PC-3 (cell line): ENCODE results near the gene KIR2DL3. TPM values are rescaled to one million over a fixed set of nuclear protein-coding genes. Genes with fewer than 3 reads are reported as not detected.
A peak's percentile ranks its signal among the peaks of the same experiment; 100 is the strongest.
"Not testable (repeated sequence)": the region's sequence is repeated elsewhere in the genome, so short reads cannot be mapped to it uniquely, and the experiment has no call there.

ENCODE experiments used
- ATAC-seq: fragments of 200-7000 bp; cut with Tn5 transposase; 2 replicates; pipeline ENCODE4 v1.9.1; 2020; ENCODE audit warnings: mild to moderate bottlenecking, moderate library complexity
- BruUV-seq: library from RNA; stranded (reverse); fragments of 400-500 nt; replicated peaks from 2 replicates; lab custom pipeline; 2021; lab: Mats Ljungman, UMichigan
- CTCF ChIA-PET: fragments of 300-600 bp; sonication (Branson Sonifier 250); formaldehyde crosslinking; loops from one replicate; lab custom pipeline; 2022; ENCODE audit warnings: antibody characterized with exemption; lab: Charles Lee
- POLR2A ChIA-PET: fragments of 300-600 bp; sonication (Branson Sonifier 250); formaldehyde crosslinking; loops from one replicate; lab custom pipeline; 2022; ENCODE audit warnings: antibody characterized with exemption; ENCODE audit not compliant: unreplicated experiment; lab: Charles Lee
- DNase-seq: peaks from one replicate; pipeline ENCODE4 v3.0.0-alpha.2; 2015
- H2AFZ ChIP-seq: fragments of 300-600 bp; sonication (generic); 2 replicates; pipeline ENCODE4 v1.6.0; 2016; ENCODE audit warnings: antibody characterized with exemption, low read length
- H3F3A ChIP-seq: fragments of 300-600 bp; sonication (generic); one replicate; pipeline ENCODE4 v1.6.0; 2017; ENCODE audit warnings: antibody characterized with exemption, low read length, control low read depth, mild to moderate bottlenecking; ENCODE audit not compliant: unreplicated experiment
- H3K27ac ChIP-seq: fragments of 300-600 bp; sonication (generic); 2 replicates; pipeline ENCODE4 v1.5.1; 2016; ENCODE audit warnings: mild to moderate bottlenecking, low read length
- H3K27me3 ChIP-seq: fragments of 300-600 bp; sonication (generic); 2 replicates; pipeline ENCODE4 v1.6.1; 2016; ENCODE audit warnings: low read length, mixed read lengths
- H3K36me3 ChIP-seq: fragments of 300-600 bp; sonication (generic); 2 replicates; pipeline ENCODE4 v1.6.1; 2016; ENCODE audit warnings: low read depth, mixed run types, low read length, mixed read lengths
- H3K4me1 ChIP-seq: fragments of 300-600 bp; sonication (generic); 2 replicates; pipeline ENCODE4 v1.5.1; 2016; ENCODE audit warnings: low read length; ENCODE audit not compliant: insufficient read depth
- H3K4me2 ChIP-seq: fragments of 300-600 bp; sonication (generic); 2 replicates; pipeline ENCODE4 v1.6.0; 2016; ENCODE audit warnings: low read length
- H3K4me3 ChIP-seq: fragments of 300-600 bp; sonication (generic); 2 replicates; pipeline ENCODE4 v1.5.1; 2016; ENCODE audit warnings: mild to moderate bottlenecking, low read length, mixed read lengths
- H3K79me2 ChIP-seq: fragments of 300-600 bp; sonication (generic); 2 replicates; pipeline ENCODE4 v1.6.1; 2017; ENCODE audit warnings: low read length, mixed read lengths
- H3K9ac ChIP-seq: fragments of 300-600 bp; sonication (generic); 2 replicates; pipeline ENCODE4 v1.6.0; 2016; ENCODE audit warnings: mild to moderate bottlenecking, low read length
- H3K9me2 ChIP-seq: fragments of 300-600 bp; sonication (generic); replicated peaks from 2 replicates; pipeline ENCODE4 v1.6.1; 2016; ENCODE audit warnings: mixed run types, low read length, mixed read lengths
- H3K9me3 ChIP-seq: fragments of 300-600 bp; sonication (generic); 2 replicates; pipeline ENCODE4 v1.6.1; 2016; ENCODE audit warnings: low read length, mixed read lengths
- H4K20me1 ChIP-seq: fragments of 300-600 bp; sonication (generic); 2 replicates; pipeline ENCODE4 v1.6.1; 2016; ENCODE audit warnings: low read length, mixed read lengths
- intact Hi-C: fragments of 100-400 bp; cut with micrococcal nuclease; formaldehyde crosslinking; loops from 2 replicates; pipeline ENCODE4 v1.9.0; 2023
- total RNA-seq: library from RNA; depleted of rRNA; stranded (reverse); fragments of >200 nt; gene quantifications from 2 replicates; pipeline ENCODE4 v1.2.3, GENCODE V29; 2014

Gene KIR2DL3
- total RNA-seq, 1 experiment from 2014 or later, result not detected

GRCh38 chr19:54769646-54770045 lies 31.3 kb downstream of the KIR2DL3 start, which contains the start of gene KIR2DL1:
Gene KIR2DL1 (plus strand): TSS chr19:54769793. CDS start chr19:54769851, 58 bp downstream.
- H4K20me1 ChIP-seq, H3K27ac ChIP-seq, H3K9ac ChIP-seq, DNase-seq, H3K9me2 ChIP-seq, BruUV-seq, H3K4me1 ChIP-seq, POLR2A ChIA-PET, H3F3A ChIP-seq, H3K4me3 ChIP-seq, H3K36me3 ChIP-seq, CTCF ChIA-PET, ATAC-seq, H2AFZ ChIP-seq, H3K4me2 ChIP-seq, H3K9me3 ChIP-seq, H3K79me2 ChIP-seq: not testable (repeated sequence)
- intact Hi-C loops, result loop anchor here (5.0 kb wide), 1 partner anchor 78 kb away; no protein-coding TSS in a partner anchor
- peaks cover 13% of the 10 kb centered on the region for H3K27me3 ChIP-seq

- H2AFZ ChIP-seq, H3K4me2 ChIP-seq, POLR2A ChIA-PET, H3K27ac ChIP-seq, H3K9ac ChIP-seq, H3K9me2 ChIP-seq, BruUV-seq, H3K4me1 ChIP-seq, DNase-seq, CTCF ChIA-PET, H3K36me3 ChIP-seq, H3K9me3 ChIP-seq, H3K79me2 ChIP-seq, H4K20me1 ChIP-seq, H3F3A ChIP-seq, H3K4me3 ChIP-seq, ATAC-seq: not testable (repeated sequence)
- intact Hi-C loops, result loop anchor here (5.0 kb wide), 1 partner anchor 77 kb away; no protein-coding TSS in a partner anchor
- peaks cover 14% of the 10 kb centered on the region for H3K27me3 ChIP-seq
Observed at GRCh38 chr19:54770511-54770910, 32.2 kb downstream of the KIR2DL3 start.

- not testable (repeated sequence) for H3K9me3 ChIP-seq
Observed at GRCh38 chr19:54771018-54771960, 33.0 kb downstream of the KIR2DL3 start.

GRCh38 chr19:54772666-54773065 lies 34.4 kb downstream of the KIR2DL3 start:
- H3K4me2 ChIP-seq, H2AFZ ChIP-seq, BruUV-seq, DNase-seq, H3K9ac ChIP-seq, CTCF ChIA-PET, ATAC-seq, H3K27ac ChIP-seq, H3K36me3 ChIP-seq, H3K4me1 ChIP-seq, H4K20me1 ChIP-seq, H3K9me3 ChIP-seq, POLR2A ChIA-PET, H3K79me2 ChIP-seq, H3K4me3 ChIP-seq, H3F3A ChIP-seq, H3K9me2 ChIP-seq: not testable (repeated sequence)
- H3K27me3 ChIP-seq, result peaks cover 30% of the 10 kb centered on the region
- intact Hi-C loops, result loop anchor here (5.0 kb wide), 1 partner anchor 75 kb away; no protein-coding TSS in a partner anchor

More at GRCh38 chr19:54771018-54771960, 33.0 kb downstream of the KIR2DL3 start:
- intact Hi-C loops, result loop anchor here (5.0 kb wide), 1 partner anchor 76 kb away; no protein-coding TSS in a partner anchor
- H3K79me2 ChIP-seq, H3F3A ChIP-seq, H4K20me1 ChIP-seq, H3K4me3 ChIP-seq, H2AFZ ChIP-seq, H3K27ac ChIP-seq, BruUV-seq, H3K9me2 ChIP-seq, CTCF ChIA-PET, H3K36me3 ChIP-seq, H3K4me1 ChIP-seq, ATAC-seq, H3K4me2 ChIP-seq, H3K9ac ChIP-seq, POLR2A ChIA-PET: not testable (repeated sequence)
- peaks cover 17% of the 10 kb centered on the region for H3K27me3 ChIP-seq
- peak; percentile 67 for DNase-seq

- H3K9ac ChIP-seq, result not testable (repeated sequence)
Observed at GRCh38 chr19:54775095-54775815, 36.9 kb downstream of the KIR2DL3 start.

GRCh38 chr19:54775830-54776229 lies 37.5 kb downstream of the KIR2DL3 start:
- intact Hi-C loops, H3K79me2 ChIP-seq, H3K9me3 ChIP-seq, H3F3A ChIP-seq, H3K4me1 ChIP-seq, H3K4me3 ChIP-seq, H4K20me1 ChIP-seq, H3K4me2 ChIP-seq, H3K36me3 ChIP-seq, H3K27ac ChIP-seq, H3K9ac ChIP-seq, POLR2A ChIA-PET, ATAC-seq, H3K9me2 ChIP-seq, BruUV-seq, CTCF ChIA-PET, DNase-seq, H2AFZ ChIP-seq: not testable (repeated sequence)
- peaks cover 38% of the 10 kb centered on the region for H3K27me3 ChIP-seq

More at GRCh38 chr19:54775095-54775815, 36.9 kb downstream of the KIR2DL3 start:
- H3F3A ChIP-seq, BruUV-seq, H3K27ac ChIP-seq, H3K36me3 ChIP-seq, H3K4me3 ChIP-seq, H3K9me2 ChIP-seq, DNase-seq, H3K9me3 ChIP-seq, H3K4me2 ChIP-seq, H3K79me2 ChIP-seq, intact Hi-C loops, H4K20me1 ChIP-seq, POLR2A ChIA-PET, H2AFZ ChIP-seq, ATAC-seq, CTCF ChIA-PET, H3K4me1 ChIP-seq: not testable (repeated sequence)
- H3K27me3 ChIP-seq, result peaks cover 38% of the 10 kb centered on the region
